OCI-LY7 (cell line): ENCODE results near the gene PTPN18. TPM values are rescaled to one million over a fixed set of nuclear protein-coding genes. Genes with fewer than 3 reads are reported as not detected.

Experiments used
- BruUV-seq: library from RNA; stranded (reverse); fragments of 400-500 nt; replicated peaks from 2 replicates; lab custom pipeline; 2021; lab: Mats Ljungman, UMichigan
- CTCF ChIA-PET: fragments of 300-600 bp; sonication (Branson Sonifier 250); formaldehyde crosslinking; loops from one replicate; lab custom pipeline; 2022; ENCODE audit warnings: antibody characterized with exemption; ENCODE audit not compliant: unreplicated experiment; lab: Charles Lee
- POLR2A ChIA-PET: fragments of 300-600 bp; sonication (Branson Sonifier 250); formaldehyde crosslinking; loops from one replicate; lab custom pipeline; 2022; ENCODE audit warnings: antibody characterized with exemption; lab: Charles Lee
- DNase-seq: peaks from one replicate; pipeline ENCODE4 v3.0.0-alpha.2; 2015; ENCODE audit warnings: low spot score
- H2AFZ ChIP-seq: fragments of 200-600 bp; sonication (generic), shearing (Covaris generic); 2 replicates; pipeline ENCODE4 v1.6.1; 2014; ENCODE audit warnings: mild to moderate bottlenecking, antibody characterized with exemption, low read length, moderate library complexity
- H3K27ac ChIP-seq: fragments of 200-600 bp; sonication (generic); 2 replicates; pipeline ENCODE4 v1.5.1; 2014; ENCODE audit warnings: mixed run types, low read depth, mild to moderate bottlenecking, moderate library complexity, low read length, inconsistent platforms; ENCODE audit not compliant: poor library complexity, severe bottlenecking
- H3K36me3 ChIP-seq: fragments of 200-600 bp; sonication (generic); 2 replicates; pipeline ENCODE4 v1.6.1; 2014; ENCODE audit warnings: mild to moderate bottlenecking, antibody characterized with exemption, low read length, moderate library complexity, mixed read lengths; ENCODE audit not compliant: insufficient read depth
- H3K4me1 ChIP-seq: fragments of 200-600 bp; sonication (generic); 2 replicates; pipeline ENCODE4 v1.5.1; 2014; ENCODE audit warnings: mild to moderate bottlenecking, low read length; ENCODE audit not compliant: insufficient read depth, poor library complexity, severe bottlenecking
- H3K4me2 ChIP-seq: fragments of 200-600 bp; sonication (generic); 2 replicates; pipeline ENCODE4 v1.6.1; 2014; ENCODE audit warnings: mild to moderate bottlenecking, low read length
- H3K4me3 ChIP-seq: fragments of 200-600 bp; sonication (generic); 2 replicates; pipeline ENCODE4 v1.5.1; 2014; ENCODE audit warnings: mild to moderate bottlenecking, low read depth, low read length; ENCODE audit not compliant: poor library complexity, severe bottlenecking
- H3K79me2 ChIP-seq: fragments of 200-600 bp; sonication (generic); 2 replicates; pipeline ENCODE4 v1.6.1; 2016; ENCODE audit warnings: low read depth, mild to moderate bottlenecking, low read length, moderate library complexity, mixed read lengths; ENCODE audit not compliant: insufficient read depth
- H3K9me2 ChIP-seq: fragments of 200-600 bp; sonication (generic); 2 replicates; pipeline ENCODE4 v1.6.1; 2016; ENCODE audit warnings: mild to moderate bottlenecking, low read length, mixed read lengths; ENCODE audit not compliant: insufficient read depth
- H3K9me3 ChIP-seq: fragments of 200-600 bp; sonication (generic); 2 replicates; pipeline ENCODE4 v1.6.1; 2014; ENCODE audit warnings: mild to moderate bottlenecking, mixed run types, low read length, mixed read lengths
- H4K20me1 ChIP-seq: fragments of 200-600 bp; sonication (generic); 2 replicates; pipeline ENCODE4 v1.6.1; 2014; ENCODE audit warnings: mild to moderate bottlenecking, antibody characterized with exemption, low read length, moderate library complexity, mixed read lengths; ENCODE audit not compliant: insufficient read depth
- EZH2phosphoT487 ChIP-seq: fragments of 200-600 bp; sonication (generic); IDR thresholded peaks from 2 replicates; pipeline ENCODE4 v1.6.1; 2018; ENCODE audit warnings: low read depth, borderline replicate concordance, mild to moderate bottlenecking, mixed run types, antibody characterized with exemption, low read length, moderate library complexity, mixed read lengths
- intact Hi-C: fragments of 100-400 bp; cut with micrococcal nuclease; formaldehyde crosslinking; loops from one replicate; pipeline ENCODE4 v1.10.0; 2022; ENCODE audit not compliant: unreplicated experiment
- total RNA-seq, 2 experiments: library from RNA; depleted of rRNA in 1 of 2; stranded (reverse); fragments of >200 nt in 1 of 2; shearing (Covaris generic) in 1 of 2; gene quantifications; 2 replicates each; pipeline ENCODE4 v1.2.3, GENCODE V29; 2014 to 2022
- TF ChIP-seq, protein P1 (sequence below): fragments of 200-600 bp; sonication (generic); conservative IDR thresholded peaks from 2 replicates; pipeline ENCODE4 v1.5.1; 2014; ENCODE audit warnings: mild to moderate bottlenecking, antibody characterized with exemption, low read length, moderate library complexity, mixed read lengths

PTPN18 gene
- total RNA-seq, 2 experiments from 2014 or later: 96.6 to 309 TPM

DNA sequence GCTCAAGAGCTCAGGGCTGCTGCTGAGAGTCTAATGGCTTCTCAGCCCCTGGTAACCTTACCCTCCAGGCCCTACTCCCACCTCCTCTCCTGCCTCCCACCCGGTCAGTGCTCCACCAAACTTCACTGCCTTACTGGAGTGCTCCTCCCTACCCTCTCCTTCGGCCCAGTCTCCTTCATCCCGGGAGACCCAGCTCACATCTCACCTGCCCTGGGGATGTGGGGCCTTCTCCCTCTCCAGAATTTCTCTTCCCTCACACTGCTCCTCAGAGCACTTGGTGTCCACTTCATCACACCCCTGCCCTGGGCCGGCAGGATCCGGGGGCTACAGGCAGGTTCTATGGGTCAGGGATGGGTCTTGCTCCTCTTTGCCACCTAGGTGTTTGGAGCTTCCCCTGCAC lies 21.6 kb downstream of the PTPN18 start:
- Histone ChIP-seq H3K9me3 (no peaks in the 10 kb centered on the region), H3K4me3 (peak overlapping the region; percentile 93), H2AFZ (no peak overlapping the region), H3K79me2 (peaks cover 77% of the 10 kb centered on the region), H3K27ac (peak overlapping the region; percentile 90), H3K4me1 (peaks cover 90% of the 10 kb centered on the region), H3K9me2 (no peaks in the 10 kb centered on the region), H4K20me1 (no peaks in the 10 kb centered on the region), H3K4me2 (peak overlapping the region; percentile 95), H3K36me3 (peaks cover 91% of the 10 kb centered on the region)
- BruUV-seq: no TSS peak
- DNase-seq: no peak
- ChIA-PET CTCF (interaction anchor here (0.6 to 1.8 kb wide), 4 partner anchors 11 to 26 kb away, joined by 3 to 14 read pairs (median 7); no protein-coding TSS in a partner anchor), POLR2A (interaction anchor here (0.6 to 9.6 kb wide), 5 partner anchors 10 to 29 kb away, joined by 5 to 251 read pairs (median 9); partner anchors contain the start of genes IMP4 and PTPN18)
- TF ChIP-seq EZH2phosphoT487: no peak
- TF ChIP-seq, protein P1, sequence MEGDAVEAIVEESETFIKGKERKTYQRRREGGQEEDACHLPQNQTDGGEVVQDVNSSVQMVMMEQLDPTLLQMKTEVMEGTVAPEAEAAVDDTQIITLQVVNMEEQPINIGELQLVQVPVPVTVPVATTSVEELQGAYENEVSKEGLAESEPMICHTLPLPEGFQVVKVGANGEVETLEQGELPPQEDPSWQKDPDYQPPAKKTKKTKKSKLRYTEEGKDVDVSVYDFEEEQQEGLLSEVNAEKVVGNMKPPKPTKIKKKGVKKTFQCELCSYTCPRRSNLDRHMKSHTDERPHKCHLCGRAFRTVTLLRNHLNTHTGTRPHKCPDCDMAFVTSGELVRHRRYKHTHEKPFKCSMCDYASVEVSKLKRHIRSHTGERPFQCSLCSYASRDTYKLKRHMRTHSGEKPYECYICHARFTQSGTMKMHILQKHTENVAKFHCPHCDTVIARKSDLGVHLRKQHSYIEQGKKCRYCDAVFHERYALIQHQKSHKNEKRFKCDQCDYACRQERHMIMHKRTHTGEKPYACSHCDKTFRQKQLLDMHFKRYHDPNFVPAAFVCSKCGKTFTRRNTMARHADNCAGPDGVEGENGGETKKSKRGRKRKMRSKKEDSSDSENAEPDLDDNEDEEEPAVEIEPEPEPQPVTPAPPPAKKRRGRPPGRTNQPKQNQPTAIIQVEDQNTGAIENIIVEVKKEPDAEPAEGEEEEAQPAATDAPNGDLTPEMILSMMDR: no peak
- intact Hi-C loops: loop anchor here (1.0 to 10.0 kb wide), 2 partner anchors 8 to 47 kb away; no protein-coding TSS in a partner anchor

DNA sequence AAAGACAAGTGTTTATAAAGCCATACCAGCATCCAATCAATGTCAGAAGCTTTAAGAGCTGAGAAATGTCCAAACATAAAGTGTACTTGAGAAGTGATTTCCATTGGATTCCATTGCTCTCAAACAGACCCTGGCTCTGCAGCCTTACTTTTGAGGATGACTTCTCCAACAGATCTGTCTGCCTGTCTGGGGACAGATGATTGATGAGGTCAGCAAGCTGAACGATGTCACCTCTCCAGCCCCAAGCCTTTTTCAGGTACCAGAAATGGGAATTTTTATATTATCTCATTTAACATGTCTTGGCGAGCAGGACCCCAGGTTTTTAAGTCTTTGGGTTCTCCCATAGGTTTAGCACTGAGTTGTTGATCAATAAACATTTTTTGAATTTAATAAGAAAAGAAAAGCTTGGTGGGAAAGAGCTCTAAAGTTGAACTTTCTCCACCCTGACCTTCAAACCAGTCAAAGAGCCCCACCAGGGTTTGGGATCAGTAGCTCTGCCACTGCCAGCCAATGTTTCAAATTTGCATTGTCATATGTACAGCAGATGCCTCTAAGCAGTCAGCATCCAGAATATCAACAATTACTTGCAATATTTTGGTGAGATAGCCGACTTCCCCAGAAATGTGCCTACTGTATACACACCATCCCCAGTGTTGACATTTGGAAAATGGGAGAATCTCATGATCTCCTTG lies 22.5 kb downstream of the PTPN18 start:
- Histone ChIP-seq H3K4me3 (peak overlapping the region; percentile 93), H3K79me2 (peaks cover 69% of the 10 kb centered on the region), H3K27ac (peak overlapping the region; percentile 90), H3K9me3 (no peaks in the 10 kb centered on the region), H3K36me3 (peaks cover 91% of the 10 kb centered on the region), H3K4me1 (peaks cover 98% of the 10 kb centered on the region), H3K9me2 (no peaks in the 10 kb centered on the region), H3K4me2 (peak overlapping the region; percentile 95), H2AFZ (no peak overlapping the region), H4K20me1 (no peaks in the 10 kb centered on the region)
- TF ChIP-seq, protein P1: no peak
- TF ChIP-seq EZH2phosphoT487: no peak
- intact Hi-C loops: loop anchor here (10.0 kb wide), 1 partner anchor 46 kb away; no protein-coding TSS in a partner anchor
- ChIA-PET CTCF (interaction anchor here (0.9 to 2.7 kb wide), 2 partner anchors 12 to 24 kb away, joined by 3 to 8 read pairs; no protein-coding TSS in a partner anchor), POLR2A (interaction anchor here (1.0 to 9.6 kb wide), 4 partner anchors 9 to 30 kb away, joined by 4 to 251 read pairs (median 108); partner anchors contain the start of genes IMP4 and PTPN18)
- no peak for DNase-seq
- no TSS peak for BruUV-seq
